ENCODE data around the gene GSAP.
A peak's percentile ranks its signal among the peaks of the same experiment; 100 is the strongest.
"Not testable (repeated sequence)": the region's sequence is repeated elsewhere in the genome, so short reads cannot be mapped to it uniquely, and the experiment has no call there.

The GSAP gene
- total RNA-seq, result 55.7 to 210 (median 128) reads per million in 18 experiments

GRCh38 chr7:77415823-77416620 lies at the start of gene GSAP:
GSAP (minus strand) TSS chr7:77416349; CDS start chr7:77416321, 28 bp downstream.
- peak; percentile 35 to 67 for DNase-seq

GRCh38 chr7:77465256-77465655 lies 49.1 kb upstream of the GSAP start:
- peak; percentile 53 to 80 for DNase-seq

- no peak for DNase-seq
These were observed 48.4 kb upstream of the GSAP start for GRCh38 chr7:77464589-77464988.

GRCh38 chr7:77463632-77464031 lies 47.5 kb upstream of the GSAP start:
- DNase-seq, result peak; percentile 90 to 92

GRCh38 chr7:77461842-77462241 lies 45.7 kb upstream of the GSAP start:
- no peak for DNase-seq

- DNase-seq, result no peak
These were observed 45.1 kb upstream of the GSAP start for GRCh38 chr7:77461246-77461645.

- no peak for DNase-seq
These were observed 43.9 kb upstream of the GSAP start for GRCh38 chr7:77460057-77460486.

GRCh38 chr7:77459311-77459726 lies 43.2 kb upstream of the GSAP start:
- no peak for DNase-seq

- DNase-seq, result peak in 1 of 2 donors; percentile 65
These were observed 42.6 kb upstream of the GSAP start for GRCh38 chr7:77458786-77459185.

- DNase-seq, result no peak
These were observed 41.6 kb upstream of the GSAP start for GRCh38 chr7:77457779-77458178.

- DNase-seq, result peak; percentile 15 to 66
These were observed 40.5 kb upstream of the GSAP start for GRCh38 chr7:77456696-77457095.

GRCh38 chr7:77455321-77455720 lies 39.2 kb upstream of the GSAP start:
- peak; percentile 21 to 50 for DNase-seq

- DNase-seq, result no peak
These were observed 38.7 kb upstream of the GSAP start for GRCh38 chr7:77454802-77455201.

- peak; percentile 57 to 69 for DNase-seq
These were observed 37.4 kb upstream of the GSAP start for GRCh38 chr7:77453531-77453930.

- not testable (repeated sequence) for DNase-seq
These were observed 35.8 kb upstream of the GSAP start for GRCh38 chr7:77451950-77452349.

- DNase-seq, result no peak
These were observed 34.5 kb upstream of the GSAP start for GRCh38 chr7:77450613-77451012.

GRCh38 chr7:77450054-77450453 lies 33.9 kb upstream of the GSAP start:
- no peak for DNase-seq

GRCh38 chr7:77447616-77448015 lies 31.5 kb upstream of the GSAP start:
- no peak for DNase-seq

GRCh38 chr7:77444123-77444522 lies 28.0 kb upstream of the GSAP start:
- DNase-seq, result no peak

GRCh38 chr7:77443042-77443441 lies 26.9 kb upstream of the GSAP start:
- DNase-seq, result no peak

GRCh38 chr7:77442636-77443035 lies 26.5 kb upstream of the GSAP start:
- DNase-seq, result no peak

- DNase-seq, result no peak
These were observed 24.9 kb upstream of the GSAP start for GRCh38 chr7:77441046-77441445.

GRCh38 chr7:77439572-77439971 lies 23.4 kb upstream of the GSAP start:
- DNase-seq, result peak; percentile 71 to 78

GRCh38 chr7:77438131-77438530 lies 22.0 kb upstream of the GSAP start:
- no peak for DNase-seq

Measured in inflammatory macrophage (primary cell).